ENCODE data around the gene SLC35E4.

Gene SLC35E4

DNA sequence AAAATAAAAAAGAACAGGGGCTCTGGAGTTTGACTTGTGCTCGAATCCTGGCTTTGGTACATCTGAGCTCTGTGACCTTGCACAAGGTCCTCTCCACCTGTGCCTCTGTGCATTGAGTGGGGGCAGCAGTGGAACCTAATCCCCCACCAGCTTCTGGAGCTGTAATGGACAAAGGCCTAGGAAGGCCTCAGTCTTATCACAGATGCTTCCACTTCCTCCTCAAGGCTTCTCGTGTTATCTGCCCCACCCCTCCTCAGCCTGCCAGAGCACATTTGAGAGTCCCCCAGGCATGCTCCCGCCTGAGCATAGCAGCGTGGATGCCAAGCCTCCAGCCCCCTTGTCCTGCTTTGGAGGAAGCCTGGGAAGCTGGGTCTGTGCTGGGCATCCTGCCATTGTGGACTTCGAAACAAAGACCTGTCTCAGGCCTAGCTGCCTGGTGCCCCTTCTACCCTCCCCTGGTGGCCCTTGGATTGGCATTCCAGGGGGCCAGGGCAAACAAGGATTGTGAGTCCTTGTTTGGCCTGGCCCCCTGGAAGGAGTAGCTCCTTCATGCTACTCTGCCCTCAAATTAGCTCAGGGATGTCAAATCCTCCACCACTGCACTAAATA lies 15.0 kb downstream of the SLC35E4 start:
- DNase-seq (ENCODE audit: low read depth, low spot score) = no peak
- no peak overlapping the region for H3K4me3 ChIP-seq (ENCODE audit: low read depth, low read length)
- CTCF ChIA-PET = interaction anchor here (1.5 to 5.3 kb wide), 2 partner anchors 17 to 104 kb away, joined by 6 to 26 read pairs; no protein-coding TSS in a partner anchor
- POLR2A ChIA-PET = interaction anchor here (0.7 to 1.4 kb wide), 2 partner anchors 15 to 53 kb away, joined by 3 to 5 read pairs; partner anchors contain the start of gene SLC35E4
- TF ChIP-seq, protein P1, sequence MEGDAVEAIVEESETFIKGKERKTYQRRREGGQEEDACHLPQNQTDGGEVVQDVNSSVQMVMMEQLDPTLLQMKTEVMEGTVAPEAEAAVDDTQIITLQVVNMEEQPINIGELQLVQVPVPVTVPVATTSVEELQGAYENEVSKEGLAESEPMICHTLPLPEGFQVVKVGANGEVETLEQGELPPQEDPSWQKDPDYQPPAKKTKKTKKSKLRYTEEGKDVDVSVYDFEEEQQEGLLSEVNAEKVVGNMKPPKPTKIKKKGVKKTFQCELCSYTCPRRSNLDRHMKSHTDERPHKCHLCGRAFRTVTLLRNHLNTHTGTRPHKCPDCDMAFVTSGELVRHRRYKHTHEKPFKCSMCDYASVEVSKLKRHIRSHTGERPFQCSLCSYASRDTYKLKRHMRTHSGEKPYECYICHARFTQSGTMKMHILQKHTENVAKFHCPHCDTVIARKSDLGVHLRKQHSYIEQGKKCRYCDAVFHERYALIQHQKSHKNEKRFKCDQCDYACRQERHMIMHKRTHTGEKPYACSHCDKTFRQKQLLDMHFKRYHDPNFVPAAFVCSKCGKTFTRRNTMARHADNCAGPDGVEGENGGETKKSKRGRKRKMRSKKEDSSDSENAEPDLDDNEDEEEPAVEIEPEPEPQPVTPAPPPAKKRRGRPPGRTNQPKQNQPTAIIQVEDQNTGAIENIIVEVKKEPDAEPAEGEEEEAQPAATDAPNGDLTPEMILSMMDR (IDR thresholded peaks at IDR 0.05; ENCODE audit: insufficient read depth, low read length, missing control alignments) = no peak

GRCh38 chr22:30652852-30653251 lies 17.3 kb downstream of the SLC35E4 start:
- no peak for DNase-seq (ENCODE audit: low read depth, low spot score)
- ChIA-PET POLR2A (no interaction called here), CTCF (interaction anchor here (5.3 kb wide), 1 partner anchor 19 kb away, joined by 26 read pairs; no protein-coding TSS in a partner anchor)
- H3K4me3 ChIP-seq (ENCODE audit: low read depth, low read length) = no peak overlapping the region
- TF ChIP-seq, protein P1 (IDR thresholded peaks at IDR 0.05; ENCODE audit: insufficient read depth, low read length, missing control alignments) = no peak

GRCh38 chr22:30654361-30654760 lies 18.8 kb downstream of the SLC35E4 start:
- POLR2A ChIA-PET = interaction anchor here (0.6 kb wide), 1 partner anchor 19 kb away, joined by 3 read pairs; the partner anchor contains the start of gene SLC35E4
- DNase-seq (ENCODE audit: low read depth, low spot score) = no peak
- CTCF ChIA-PET = interaction anchor here (1.7 kb wide), 1 partner anchor 20 kb away, joined by 5 read pairs; no protein-coding TSS in a partner anchor
- TF ChIP-seq, protein P1 (IDR thresholded peaks at IDR 0.05; ENCODE audit: insufficient read depth, low read length, missing control alignments) = no peak
- no peak overlapping the region for H3K4me3 ChIP-seq (ENCODE audit: low read depth, low read length)

- ChIA-PET POLR2A (interaction anchor here (0.6 kb wide), 1 partner anchor 50 kb away, joined by 3 read pairs; no protein-coding TSS in a partner anchor), CTCF (interaction anchor here (1.7 kb wide), 1 partner anchor 21 kb away, joined by 5 read pairs; no protein-coding TSS in a partner anchor)
- TF ChIP-seq, protein P1 (IDR thresholded peaks at IDR 0.05; ENCODE audit: insufficient read depth, low read length, missing control alignments) = no peak
- H3K4me3 ChIP-seq (ENCODE audit: low read depth, low read length) = no peak overlapping the region
- no peak for DNase-seq (ENCODE audit: low read depth, low spot score)
Measured at GRCh38 chr22:30655532-30655931, 20.0 kb downstream of the SLC35E4 start.

- DNase-seq (ENCODE audit: low read depth, low spot score) = no peak
- ChIA-PET POLR2A (no interaction called here), CTCF (interaction anchor here (3.5 to 4.3 kb wide), 2 partner anchors 28 to 93 kb away, joined by 16 to 17 read pairs; partner anchors contain the start of gene SLC35E4)
- H3K4me3 ChIP-seq (ENCODE audit: low read depth, low read length) = no peak overlapping the region
- TF ChIP-seq, protein P1 (IDR thresholded peaks at IDR 0.05; ENCODE audit: insufficient read depth, low read length, missing control alignments) = no peak
Measured at GRCh38 chr22:30662040-30662439, 26.5 kb downstream of the SLC35E4 start.

DNA sequence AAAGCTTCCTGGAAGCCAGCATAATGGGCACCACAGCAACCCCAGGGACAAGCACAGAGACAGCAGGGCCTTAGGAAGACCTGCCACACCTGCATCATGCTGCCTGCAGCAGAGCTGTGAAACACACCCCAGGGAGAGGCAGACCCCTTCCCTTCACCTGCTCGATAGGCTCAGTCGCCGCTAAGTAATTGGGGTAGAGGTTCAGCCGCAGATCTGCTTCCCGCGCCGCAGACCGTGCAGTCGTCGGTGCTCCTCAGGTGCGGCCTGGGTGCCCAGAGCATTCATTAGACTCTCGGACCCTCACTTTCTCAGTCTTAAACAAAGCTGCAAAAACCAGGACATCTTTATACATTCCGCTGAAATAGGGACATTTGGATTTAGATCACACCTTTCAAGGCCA lies 29.2 kb downstream of the SLC35E4 start:
- ChIA-PET CTCF (interaction anchor here (0.7 kb wide), 1 partner anchor 22 kb away, joined by 3 read pairs; no protein-coding TSS in a partner anchor), POLR2A (no interaction called here)
- TF ChIP-seq, protein P1 (IDR thresholded peaks at IDR 0.05; ENCODE audit: insufficient read depth, low read length, missing control alignments) = no peak
- H3K4me3 ChIP-seq (ENCODE audit: low read depth, low read length) = no peak overlapping the region
- no peak for DNase-seq (ENCODE audit: low read depth, low spot score)

All from AG04449 (cell line).